PC-3 (cell line): ENCODE measurements around the gene ZBTB7C. TPM values are rescaled to one million over a fixed set of nuclear protein-coding genes. Genes with fewer than 3 reads are reported as not detected.

Experiments used
- ATAC-seq: fragments of 200-7000 bp; cut with Tn5 transposase; 2 replicates; pipeline ENCODE4 v1.9.1; 2020; ENCODE audit warnings: mild to moderate bottlenecking, moderate library complexity
- BruUV-seq: library from RNA; stranded (reverse); fragments of 400-500 nt; replicated peaks from 2 replicates; lab custom pipeline; 2021; lab: Mats Ljungman, UMichigan
- CTCF ChIA-PET: fragments of 300-600 bp; sonication (Branson Sonifier 250); formaldehyde crosslinking; loops from one replicate; lab custom pipeline; 2022; ENCODE audit warnings: antibody characterized with exemption; lab: Charles Lee
- POLR2A ChIA-PET: fragments of 300-600 bp; sonication (Branson Sonifier 250); formaldehyde crosslinking; loops from one replicate; lab custom pipeline; 2022; ENCODE audit warnings: antibody characterized with exemption; ENCODE audit not compliant: unreplicated experiment; lab: Charles Lee
- DNase-seq: peaks from one replicate; pipeline ENCODE4 v3.0.0-alpha.2; 2015
- H2AFZ ChIP-seq: fragments of 300-600 bp; sonication (generic); 2 replicates; pipeline ENCODE4 v1.6.0; 2016; ENCODE audit warnings: antibody characterized with exemption, low read length
- H3F3A ChIP-seq: fragments of 300-600 bp; sonication (generic); one replicate; pipeline ENCODE4 v1.6.0; 2017; ENCODE audit warnings: antibody characterized with exemption, low read length, control low read depth, mild to moderate bottlenecking; ENCODE audit not compliant: unreplicated experiment
- H3K27ac ChIP-seq: fragments of 300-600 bp; sonication (generic); 2 replicates; pipeline ENCODE4 v1.5.1; 2016; ENCODE audit warnings: mild to moderate bottlenecking, low read length
- H3K27me3 ChIP-seq: fragments of 300-600 bp; sonication (generic); 2 replicates; pipeline ENCODE4 v1.6.1; 2016; ENCODE audit warnings: low read length, mixed read lengths
- H3K36me3 ChIP-seq: fragments of 300-600 bp; sonication (generic); 2 replicates; pipeline ENCODE4 v1.6.1; 2016; ENCODE audit warnings: low read depth, mixed run types, low read length, mixed read lengths
- H3K4me1 ChIP-seq: fragments of 300-600 bp; sonication (generic); 2 replicates; pipeline ENCODE4 v1.5.1; 2016; ENCODE audit warnings: low read length; ENCODE audit not compliant: insufficient read depth
- H3K4me2 ChIP-seq: fragments of 300-600 bp; sonication (generic); 2 replicates; pipeline ENCODE4 v1.6.0; 2016; ENCODE audit warnings: low read length
- H3K4me3 ChIP-seq: fragments of 300-600 bp; sonication (generic); 2 replicates; pipeline ENCODE4 v1.5.1; 2016; ENCODE audit warnings: mild to moderate bottlenecking, low read length, mixed read lengths
- H3K79me2 ChIP-seq: fragments of 300-600 bp; sonication (generic); 2 replicates; pipeline ENCODE4 v1.6.1; 2017; ENCODE audit warnings: low read length, mixed read lengths
- H3K9ac ChIP-seq: fragments of 300-600 bp; sonication (generic); 2 replicates; pipeline ENCODE4 v1.6.0; 2016; ENCODE audit warnings: mild to moderate bottlenecking, low read length
- H3K9me2 ChIP-seq: fragments of 300-600 bp; sonication (generic); replicated peaks from 2 replicates; pipeline ENCODE4 v1.6.1; 2016; ENCODE audit warnings: mixed run types, low read length, mixed read lengths
- H3K9me3 ChIP-seq: fragments of 300-600 bp; sonication (generic); 2 replicates; pipeline ENCODE4 v1.6.1; 2016; ENCODE audit warnings: low read length, mixed read lengths
- H4K20me1 ChIP-seq: fragments of 300-600 bp; sonication (generic); 2 replicates; pipeline ENCODE4 v1.6.1; 2016; ENCODE audit warnings: low read length, mixed read lengths
- CTCF ChIP-seq: fragments of 300-600 bp; sonication (generic); conservative IDR thresholded peaks from 2 replicates; pipeline ENCODE4 v1.5.1; 2017; ENCODE audit warnings: antibody characterized with exemption, low read depth, mild to moderate bottlenecking, low read length
- EZH2 ChIP-seq: fragments of 300-600 bp; sonication (generic); IDR thresholded peaks from one replicate; pipeline ENCODE4 v1.6.1; 2017; ENCODE audit warnings: antibody characterized with exemption, mild to moderate bottlenecking, low read length; ENCODE audit not compliant: unreplicated experiment
- EZH2phosphoT487 ChIP-seq: fragments of 300-600 bp; sonication (generic); IDR thresholded peaks from 2 replicates; pipeline ENCODE4 v1.6.1; 2018; ENCODE audit warnings: mild to moderate bottlenecking, antibody characterized with exemption, low read length, borderline replicate concordance
- intact Hi-C: fragments of 100-400 bp; cut with micrococcal nuclease; formaldehyde crosslinking; loops from 2 replicates; pipeline ENCODE4 v1.9.0; 2023
- total RNA-seq: library from RNA; depleted of rRNA; stranded (reverse); fragments of >200 nt; gene quantifications from 2 replicates; pipeline ENCODE4 v1.2.3, GENCODE V29; 2014

The ZBTB7C gene
- total RNA-seq, 1 experiment from 2014 or later = 1.3 TPM

GRCh38 chr18:48446582-48447225 is 37.5 kb upstream of the ZBTB7C start:
- no peaks in the 10 kb centered on the region for H3K79me2 ChIP-seq
- ATAC-seq (peak; percentile 94), DNase-seq (peak; percentile 52)
- POLR2A ChIA-PET = no interaction called here
- intact Hi-C loops = loop anchor here (1.0 kb wide), 2 partner anchors 216 to 415 kb away; no protein-coding TSS in a partner anchor
- no TSS peak for BruUV-seq
- peak overlapping the region; percentile 54; the same call in 1 of the 2 replicates for H3K4me2 ChIP-seq
- no peaks in the 10 kb centered on the region for H3K9me2 ChIP-seq
- H4K20me1 ChIP-seq = no peaks in the 10 kb centered on the region
- H3K27ac ChIP-seq = no peak overlapping the region
- no peak overlapping the region for H3K9ac ChIP-seq
- H3K27me3 ChIP-seq = no peaks in the 10 kb centered on the region
- H3K4me3 ChIP-seq = no peak overlapping the region
- H2AFZ ChIP-seq = peak overlapping the region; percentile 61; the same call in 1 of the 2 replicates
- H3K9me3 ChIP-seq = no peaks in the 10 kb centered on the region
- H3K36me3 ChIP-seq = no peaks in the 10 kb centered on the region
- H3F3A ChIP-seq = no peaks in the 10 kb centered on the region
- TF ChIP-seq EZH2phosphoT487 (no peak), CTCF (peak; percentile 71)
- no peaks in the 10 kb centered on the region for H3K4me1 ChIP-seq
- CTCF ChIA-PET = no interaction called here

GRCh38 chr18:48445540-48445939 is 36.4 kb upstream of the ZBTB7C start:
- no peak overlapping the region for H3K4me2 ChIP-seq
- no peak overlapping the region for H2AFZ ChIP-seq
- no peaks in the 10 kb centered on the region for H4K20me1 ChIP-seq
- peak; percentile 65 for TF ChIP-seq CTCF
- TF ChIP-seq EZH2phosphoT487 = no peak
- TF ChIP-seq EZH2 = no peak
- H3K4me1 ChIP-seq = no peaks in the 10 kb centered on the region
- H3K9ac ChIP-seq = no peak overlapping the region
- H3K9me2 ChIP-seq = no peaks in the 10 kb centered on the region
- ATAC-seq (peak; percentile 79), DNase-seq (peak; percentile 74)
- no peaks in the 10 kb centered on the region for H3K36me3 ChIP-seq
- no peaks in the 10 kb centered on the region for H3K9me3 ChIP-seq
- no peaks in the 10 kb centered on the region for H3K27me3 ChIP-seq
- intact Hi-C loops = no loop called here
- no TSS peak for BruUV-seq
- H3F3A ChIP-seq = no peaks in the 10 kb centered on the region
- no peaks in the 10 kb centered on the region for H3K79me2 ChIP-seq
- ChIA-PET POLR2A (no interaction called here), CTCF (interaction anchor here (0.6 to 1.0 kb wide), 3 partner anchors 11 to 363 kb away, joined by 3 to 4 read pairs (median 3); no protein-coding TSS in a partner anchor)
- H3K4me3 ChIP-seq = no peak overlapping the region
- H3K27ac ChIP-seq = no peak overlapping the region

DNA sequence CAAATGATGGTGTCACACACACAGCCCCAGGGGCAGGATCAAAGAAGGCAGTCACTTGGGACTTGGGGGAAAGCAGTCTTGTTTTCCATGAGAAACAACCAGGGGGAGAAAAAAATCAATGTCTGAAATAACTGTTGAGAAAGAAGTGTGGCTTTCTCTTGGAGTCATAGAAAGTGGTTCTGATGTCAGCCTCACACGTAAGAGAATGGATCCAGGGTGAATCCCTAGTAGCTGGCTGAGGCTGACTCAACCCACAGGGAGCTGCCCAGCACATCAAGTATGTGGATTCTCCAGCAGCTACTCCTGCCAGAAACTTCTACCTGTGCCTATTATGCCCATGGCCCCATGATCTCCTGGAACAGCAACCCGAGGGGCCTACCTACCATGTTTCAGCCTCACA is 33.6 kb upstream of the ZBTB7C start:
- Histone ChIP-seq H3K27ac (no peak overlapping the region), H3K4me2 (no peak overlapping the region), H4K20me1 (no peaks in the 10 kb centered on the region), H3K9me2 (no peaks in the 10 kb centered on the region), H3K4me3 (no peak overlapping the region), H3K9ac (no peak overlapping the region), H3K79me2 (no peaks in the 10 kb centered on the region), H3K27me3 (no peaks in the 10 kb centered on the region), H2AFZ (no peak overlapping the region), H3K9me3 (no peaks in the 10 kb centered on the region), H3F3A (no peaks in the 10 kb centered on the region), H3K4me1 (no peaks in the 10 kb centered on the region), H3K36me3 (no peaks in the 10 kb centered on the region)
- no TSS peak for BruUV-seq
- TF ChIP-seq CTCF = no peak
- TF ChIP-seq EZH2phosphoT487 = no peak
- TF ChIP-seq EZH2 = no peak
- ChIA-PET POLR2A (no interaction called here), CTCF (no interaction called here)
- no peak for DNase-seq
- ATAC-seq = no peak
- intact Hi-C loops = no loop called here
